ENCODE results near the gene EDNRA.

The EDNRA gene

GRCh38 chr4:147481577-147482109 lies 746 bp downstream of the EDNRA start:
- Mint-ChIP-seq H3K9me3 (no peaks in the 10 kb centered on the region), H3K4me1 (no peaks in the 10 kb centered on the region), H3K4me3 (no peak overlapping the region), H3K36me3 (ENCODE audit: insufficient read depth) (peaks cover 1% of the 10 kb centered on the region), H3K27me3 (peaks cover 42% of the 10 kb centered on the region), H3K27ac (ENCODE audit: low read depth) (no peak overlapping the region)
- DNase-seq (ENCODE audit: low spot score in 2 of 2) (no peak), ATAC-seq (replicated peaks; ENCODE audit: extremely low read depth, poor library complexity, severe bottlenecking) (no peak)

- H3K4me3 Mint-ChIP-seq, result no peak overlapping the region
- H3K27me3 Mint-ChIP-seq, result peaks cover 41% of the 10 kb centered on the region
- ATAC-seq (replicated peaks; ENCODE audit: extremely low read depth, poor library complexity, severe bottlenecking) (no peak), DNase-seq (ENCODE audit: low spot score in 2 of 2) (no peak)
- H3K36me3 Mint-ChIP-seq (ENCODE audit: insufficient read depth), result peaks cover 1% of the 10 kb centered on the region
- H3K4me1 Mint-ChIP-seq, result no peaks in the 10 kb centered on the region
- no peak overlapping the region for H3K27ac Mint-ChIP-seq (ENCODE audit: low read depth)
- H3K9me3 Mint-ChIP-seq, result no peaks in the 10 kb centered on the region
Observed at GRCh38 chr4:147482281-147482680, 1.4 kb downstream of the EDNRA start.

- H3K4me3 Mint-ChIP-seq, result no peak overlapping the region
- peaks cover 1% of the 10 kb centered on the region for H3K36me3 Mint-ChIP-seq (ENCODE audit: insufficient read depth)
- no peak overlapping the region for H3K27ac Mint-ChIP-seq (ENCODE audit: low read depth)
- H3K4me1 Mint-ChIP-seq, result no peaks in the 10 kb centered on the region
- H3K9me3 Mint-ChIP-seq, result no peaks in the 10 kb centered on the region
- DNase-seq (ENCODE audit: low spot score in 2 of 2), result no peak
- peaks cover 16% of the 10 kb centered on the region for H3K27me3 Mint-ChIP-seq
- ATAC-seq (replicated peaks; ENCODE audit: extremely low read depth, poor library complexity, severe bottlenecking), result no peak
Observed at GRCh38 chr4:147485167-147485566, 4.3 kb downstream of the EDNRA start.

GRCh38 chr4:147487616-147488015 lies 6.7 kb downstream of the EDNRA start:
- no peak for ATAC-seq (replicated peaks; ENCODE audit: extremely low read depth, poor library complexity, severe bottlenecking)
- no peaks in the 10 kb centered on the region for H3K9me3 Mint-ChIP-seq
- no peaks in the 10 kb centered on the region for H3K4me1 Mint-ChIP-seq
- no peak overlapping the region for H3K4me3 Mint-ChIP-seq
- H3K36me3 Mint-ChIP-seq (ENCODE audit: insufficient read depth), result no peaks in the 10 kb centered on the region
- no peak overlapping the region for H3K27ac Mint-ChIP-seq (ENCODE audit: low read depth)
- no peak for DNase-seq (ENCODE audit: low spot score in 2 of 2)
- H3K27me3 Mint-ChIP-seq, result peaks cover 12% of the 10 kb centered on the region

GRCh38 chr4:147488556-147488955 lies 7.7 kb downstream of the EDNRA start:
- no peaks in the 10 kb centered on the region for H3K4me1 Mint-ChIP-seq
- no peaks in the 10 kb centered on the region for H3K9me3 Mint-ChIP-seq
- ATAC-seq (replicated peaks; ENCODE audit: extremely low read depth, poor library complexity, severe bottlenecking), result no peak
- H3K4me3 Mint-ChIP-seq, result no peak overlapping the region
- no peak for DNase-seq (ENCODE audit: low spot score in 2 of 2)
- H3K36me3 Mint-ChIP-seq (ENCODE audit: insufficient read depth), result no peaks in the 10 kb centered on the region
- H3K27me3 Mint-ChIP-seq, result peaks cover 10% of the 10 kb centered on the region
- H3K27ac Mint-ChIP-seq (ENCODE audit: low read depth), result no peak overlapping the region

GRCh38 chr4:147491086-147491485 lies 10.2 kb downstream of the EDNRA start:
- no peak overlapping the region for H3K4me3 Mint-ChIP-seq
- H3K9me3 Mint-ChIP-seq, result peaks cover 5% of the 10 kb centered on the region
- H3K27ac Mint-ChIP-seq (ENCODE audit: low read depth), result no peak overlapping the region
- DNase-seq (ENCODE audit: low spot score in 2 of 2) (no peak), ATAC-seq (replicated peaks; ENCODE audit: extremely low read depth, poor library complexity, severe bottlenecking) (no peak)
- peaks cover 20% of the 10 kb centered on the region for H3K27me3 Mint-ChIP-seq
- H3K4me1 Mint-ChIP-seq, result no peaks in the 10 kb centered on the region
- H3K36me3 Mint-ChIP-seq (ENCODE audit: insufficient read depth), result no peaks in the 10 kb centered on the region

GRCh38 chr4:147492306-147492705 lies 11.4 kb downstream of the EDNRA start:
- H3K9me3 Mint-ChIP-seq, result peaks cover 5% of the 10 kb centered on the region

GRCh38 chr4:147492761-147493160 lies 11.9 kb downstream of the EDNRA start:
- H3K9me3 Mint-ChIP-seq, result peaks cover 5% of the 10 kb centered on the region
- peaks cover 20% of the 10 kb centered on the region for H3K27me3 Mint-ChIP-seq
- DNase-seq (ENCODE audit: low spot score in 2 of 2) (no peak), ATAC-seq (replicated peaks; ENCODE audit: extremely low read depth, poor library complexity, severe bottlenecking) (no peak)
- H3K27ac Mint-ChIP-seq (ENCODE audit: low read depth), result no peak overlapping the region
- no peaks in the 10 kb centered on the region for H3K36me3 Mint-ChIP-seq (ENCODE audit: insufficient read depth)
- H3K4me1 Mint-ChIP-seq, result no peaks in the 10 kb centered on the region
- H3K4me3 Mint-ChIP-seq, result no peak overlapping the region

More at GRCh38 chr4:147492306-147492705, 11.4 kb downstream of the EDNRA start:
- Mint-ChIP-seq H3K27me3 (peaks cover 20% of the 10 kb centered on the region), H3K27ac (ENCODE audit: low read depth) (no peak overlapping the region), H3K36me3 (ENCODE audit: insufficient read depth) (no peaks in the 10 kb centered on the region), H3K4me3 (no peak overlapping the region), H3K4me1 (no peaks in the 10 kb centered on the region)
- ATAC-seq (replicated peaks; ENCODE audit: extremely low read depth, poor library complexity, severe bottlenecking) (no peak), DNase-seq (ENCODE audit: low spot score in 2 of 2) (no peak)

- Mint-ChIP-seq H3K4me3 (no peak overlapping the region), H3K4me1 (no peaks in the 10 kb centered on the region), H3K36me3 (ENCODE audit: insufficient read depth) (no peaks in the 10 kb centered on the region), H3K27me3 (peaks cover 21% of the 10 kb centered on the region), H3K27ac (ENCODE audit: low read depth) (no peak overlapping the region), H3K9me3 (peaks cover 5% of the 10 kb centered on the region)
- ATAC-seq (replicated peaks; ENCODE audit: extremely low read depth, poor library complexity, severe bottlenecking) (no peak), DNase-seq (ENCODE audit: low spot score in 2 of 2) (no peak)
Observed at GRCh38 chr4:147493307-147493706, 12.4 kb downstream of the EDNRA start.

GRCh38 chr4:147494301-147494700 lies 13.4 kb downstream of the EDNRA start:
- H3K9me3 Mint-ChIP-seq, result peaks cover 5% of the 10 kb centered on the region
- H3K4me1 Mint-ChIP-seq, result no peaks in the 10 kb centered on the region
- H3K4me3 Mint-ChIP-seq, result no peak overlapping the region
- no peak overlapping the region for H3K27ac Mint-ChIP-seq (ENCODE audit: low read depth)
- DNase-seq (ENCODE audit: low spot score in 2 of 2) (no peak), ATAC-seq (replicated peaks; ENCODE audit: extremely low read depth, poor library complexity, severe bottlenecking) (no peak)
- no peaks in the 10 kb centered on the region for H3K36me3 Mint-ChIP-seq (ENCODE audit: insufficient read depth)
- peaks cover 28% of the 10 kb centered on the region for H3K27me3 Mint-ChIP-seq

GRCh38 chr4:147496500-147496899 lies 15.6 kb downstream of the EDNRA start:
- H3K9me3 Mint-ChIP-seq, result peaks cover 5% of the 10 kb centered on the region
- no peak overlapping the region for H3K4me3 Mint-ChIP-seq
- H3K27ac Mint-ChIP-seq (ENCODE audit: low read depth), result no peak overlapping the region
- ATAC-seq (replicated peaks; ENCODE audit: extremely low read depth, poor library complexity, severe bottlenecking), result no peak
- no peaks in the 10 kb centered on the region for H3K4me1 Mint-ChIP-seq
- DNase-seq (ENCODE audit: low spot score in 2 of 2), result no peak
- peaks cover 38% of the 10 kb centered on the region for H3K27me3 Mint-ChIP-seq
- H3K36me3 Mint-ChIP-seq (ENCODE audit: insufficient read depth), result no peaks in the 10 kb centered on the region

GRCh38 chr4:147498031-147498660 lies 17.2 kb downstream of the EDNRA start:
- peaks cover 5% of the 10 kb centered on the region for H3K9me3 Mint-ChIP-seq
- DNase-seq (ENCODE audit: low spot score in 2 of 2) (no peak), ATAC-seq (replicated peaks; ENCODE audit: extremely low read depth, poor library complexity, severe bottlenecking) (no peak)
- H3K27me3 Mint-ChIP-seq, result peaks cover 28% of the 10 kb centered on the region
- no peak overlapping the region for H3K4me3 Mint-ChIP-seq
- no peaks in the 10 kb centered on the region for H3K4me1 Mint-ChIP-seq
- no peaks in the 10 kb centered on the region for H3K36me3 Mint-ChIP-seq (ENCODE audit: insufficient read depth)
- no peak overlapping the region for H3K27ac Mint-ChIP-seq (ENCODE audit: low read depth)

GRCh38 chr4:147508346-147508745 lies 27.4 kb downstream of the EDNRA start:
- no peak for ATAC-seq (replicated peaks; ENCODE audit: extremely low read depth, poor library complexity, severe bottlenecking)
- Mint-ChIP-seq H3K27me3 (peaks cover 32% of the 10 kb centered on the region), H3K36me3 (ENCODE audit: insufficient read depth) (no peaks in the 10 kb centered on the region), H3K4me1 (no peaks in the 10 kb centered on the region), H3K27ac (ENCODE audit: low read depth) (no peak overlapping the region), H3K9me3 (no peaks in the 10 kb centered on the region), H3K4me3 (no peak overlapping the region)
- DNase-seq (ENCODE audit: low spot score in 2 of 2), result no peak

All from central memory CD8-positive, alpha-beta T cell (primary cell).